ENCODE measurements around the gene DCDC2B. TPM values are rescaled to one million over a fixed set of nuclear protein-coding genes. Genes with fewer than 3 reads are reported as not detected.

The DCDC2B gene
- total RNA-seq, 1 donor from 2014 or later: not detected

DNA sequence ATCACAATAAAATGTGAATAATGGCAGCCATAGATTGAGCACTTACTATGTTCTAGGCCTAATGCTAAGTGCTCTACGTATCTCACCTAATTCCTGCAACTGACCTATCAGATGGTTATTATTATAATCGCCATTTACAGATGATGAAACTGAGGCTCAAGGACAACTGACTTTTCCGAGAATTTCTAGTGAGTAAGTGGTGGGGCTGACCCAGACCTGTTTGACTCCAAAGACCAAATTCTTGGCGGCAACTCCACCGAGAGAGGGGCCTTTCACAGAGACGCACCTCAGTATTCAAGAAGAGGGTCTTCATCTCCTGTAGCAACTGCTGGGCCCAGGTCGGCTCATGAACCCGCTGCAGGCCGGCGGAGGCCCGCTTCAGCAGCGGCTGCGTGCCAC lies 12.7 kb downstream of the DCDC2B start:
- Histone ChIP-seq H3K27ac (ENCODE audit: low read depth, low read length) (peak overlapping the region; percentile 97), H3K27me3 (ENCODE audit: control insufficient read depth in 3 of 3, insufficient read depth in 3 of 3, low read length in 3 of 3) (no peaks in the 10 kb centered on the region), H3K36me3 (ENCODE audit: control insufficient read depth in 3 of 3, insufficient read depth in 3 of 3, low read length in 3 of 3) (peaks cover 33 to 35% (median 33%) of the 10 kb centered on the region in 3 donors), H3K9ac (ENCODE audit: low read depth in 1 of 3, low read length in 3 of 3) (peak overlapping the region; percentile 96 to 99 (median 98)), H3K4me3 (ENCODE audit: low read length in 3 of 3) (peak overlapping the region; percentile 94 to 99 (median 97)), H3K4me1 (ENCODE audit: control insufficient read depth in 3 of 3, insufficient read depth in 3 of 3, low read length in 3 of 3) (peaks cover 26 to 30% (median 27%) of the 10 kb centered on the region in 3 donors), H3K9me3 (ENCODE audit: control insufficient read depth in 3 of 3, low read length in 3 of 3) (no peaks in the 10 kb centered on the region)

GRCh38 chr1:32221980-32222755 lies 13.3 kb downstream of the DCDC2B start, which contains the start of the genes EIF3I and TMEM234:
Gene EIF3I (plus strand): TSS chr1:32222407. CDS start chr1:32222442, 35 bp downstream.
Gene TMEM234 (minus strand): TSS chr1:32222353. CDS start chr1:32222322, 31 bp downstream.
- H3K36me3 ChIP-seq (ENCODE audit: control insufficient read depth in 3 of 3, insufficient read depth in 3 of 3, low read length in 3 of 3): peaks cover 27 to 33% (median 31%) of the 10 kb centered on the region in 3 donors
- no peaks in the 10 kb centered on the region for H3K9me3 ChIP-seq (ENCODE audit: control insufficient read depth in 3 of 3, low read length in 3 of 3)
- H3K27me3 ChIP-seq (ENCODE audit: control insufficient read depth in 3 of 3, insufficient read depth in 3 of 3, low read length in 3 of 3): no peaks in the 10 kb centered on the region
- H3K4me1 ChIP-seq (ENCODE audit: control insufficient read depth in 3 of 3, insufficient read depth in 3 of 3, low read length in 3 of 3): peaks cover 26 to 30% (median 27%) of the 10 kb centered on the region in 3 donors
- peak within 1 kb of the TSS; percentile 96 to 99 (median 98) for H3K9ac ChIP-seq (ENCODE audit: low read depth in 1 of 3, low read length in 3 of 3)
- H3K27ac ChIP-seq (ENCODE audit: low read depth, low read length): peak within 1 kb of the TSS; percentile 97
- peak within 1 kb of the TSS; percentile 94 to 99 (median 97) for H3K4me3 ChIP-seq (ENCODE audit: low read length in 3 of 3)

- H3K36me3 ChIP-seq (ENCODE audit: control insufficient read depth in 3 of 3, insufficient read depth in 3 of 3, low read length in 3 of 3): peaks cover 38 to 46% (median 42%) of the 10 kb centered on the region in 3 donors
- peak overlapping the region; percentile 97 for H3K27ac ChIP-seq (ENCODE audit: low read depth, low read length)
- peaks cover 26 to 30% (median 27%) of the 10 kb centered on the region in 3 donors for H3K4me1 ChIP-seq (ENCODE audit: control insufficient read depth in 3 of 3, insufficient read depth in 3 of 3, low read length in 3 of 3)
Observed at GRCh38 chr1:32223683-32224082, 14.8 kb downstream of the DCDC2B start.

GRCh38 chr1:32224285-32224684 lies 15.4 kb downstream of the DCDC2B start:
- H3K27ac ChIP-seq (ENCODE audit: low read depth, low read length): peak overlapping the region; percentile 97
- peaks cover 41 to 48% (median 46%) of the 10 kb centered on the region in 3 donors for H3K36me3 ChIP-seq (ENCODE audit: control insufficient read depth in 3 of 3, insufficient read depth in 3 of 3, low read length in 3 of 3)
- no peaks in the 10 kb centered on the region for H3K9me3 ChIP-seq (ENCODE audit: control insufficient read depth in 3 of 3, low read length in 3 of 3)
- H3K27me3 ChIP-seq (ENCODE audit: control insufficient read depth in 3 of 3, insufficient read depth in 3 of 3, low read length in 3 of 3): no peaks in the 10 kb centered on the region
- H3K4me1 ChIP-seq (ENCODE audit: control insufficient read depth in 3 of 3, insufficient read depth in 3 of 3, low read length in 3 of 3): peaks cover 26 to 30% (median 27%) of the 10 kb centered on the region in 3 donors
- H3K9ac ChIP-seq (ENCODE audit: low read depth in 1 of 3, low read length in 3 of 3): peak overlapping the region in 1 of 3 donors; percentile 1
- H3K4me3 ChIP-seq (ENCODE audit: low read length in 3 of 3): peak overlapping the region in 1 of 3 donors; percentile 9

More at GRCh38 chr1:32223683-32224082, 14.8 kb downstream of the DCDC2B start:
- Histone ChIP-seq H3K4me3 (ENCODE audit: low read length in 3 of 3) (peak overlapping the region in 1 of 3 donors; percentile 54), H3K9ac (ENCODE audit: low read depth in 1 of 3, low read length in 3 of 3) (peak overlapping the region; percentile 1 to 57 (median 45)), H3K9me3 (ENCODE audit: control insufficient read depth in 3 of 3, low read length in 3 of 3) (no peaks in the 10 kb centered on the region), H3K27me3 (ENCODE audit: control insufficient read depth in 3 of 3, insufficient read depth in 3 of 3, low read length in 3 of 3) (no peaks in the 10 kb centered on the region)

DNA sequence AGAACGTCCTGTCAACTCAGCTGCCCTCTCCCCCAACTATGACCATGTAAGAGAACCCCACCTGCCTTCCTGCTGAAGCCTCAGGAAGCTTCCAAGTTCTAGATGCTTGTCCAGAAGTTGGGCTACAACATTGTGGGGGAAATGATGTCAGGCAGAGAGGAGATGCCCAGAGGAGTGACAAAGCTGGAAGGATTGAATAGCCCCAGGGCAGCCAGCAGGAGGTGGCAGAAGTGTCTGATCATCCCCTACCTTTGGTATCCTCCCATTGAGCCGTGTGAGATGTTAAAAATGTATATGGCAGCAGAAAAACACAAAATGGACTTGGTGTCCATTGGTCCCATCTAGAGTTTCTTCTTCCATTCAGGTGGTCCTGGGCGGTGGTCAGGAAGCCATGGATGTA lies 19.9 kb downstream of the DCDC2B start:
- no peaks in the 10 kb centered on the region for H3K27me3 ChIP-seq (ENCODE audit: control insufficient read depth in 3 of 3, insufficient read depth in 3 of 3, low read length in 3 of 3)
- no peak overlapping the region for H3K27ac ChIP-seq (ENCODE audit: low read depth, low read length)
- H3K9ac ChIP-seq (ENCODE audit: low read depth in 1 of 3, low read length in 3 of 3): no peak overlapping the region
- H3K4me1 ChIP-seq (ENCODE audit: control insufficient read depth in 3 of 3, insufficient read depth in 3 of 3, low read length in 3 of 3): peaks cover 5 to 6% (median 6%) of the 10 kb centered on the region in 3 donors
- peaks cover 54 to 61% (median 56%) of the 10 kb centered on the region in 3 donors for H3K36me3 ChIP-seq (ENCODE audit: control insufficient read depth in 3 of 3, insufficient read depth in 3 of 3, low read length in 3 of 3)
- no peak overlapping the region for H3K4me3 ChIP-seq (ENCODE audit: low read length in 3 of 3)
- no peaks in the 10 kb centered on the region for H3K9me3 ChIP-seq (ENCODE audit: control insufficient read depth in 3 of 3, low read length in 3 of 3)

GRCh38 chr1:32231843-32232432 lies 23.0 kb downstream of the DCDC2B start:
- no peaks in the 10 kb centered on the region for H3K9me3 ChIP-seq (ENCODE audit: control insufficient read depth in 3 of 3, low read length in 3 of 3)
- no peak overlapping the region for H3K9ac ChIP-seq (ENCODE audit: low read depth in 1 of 3, low read length in 3 of 3)
- no peak overlapping the region for H3K4me3 ChIP-seq (ENCODE audit: low read length in 3 of 3)
- no peaks in the 10 kb centered on the region for H3K27me3 ChIP-seq (ENCODE audit: control insufficient read depth in 3 of 3, insufficient read depth in 3 of 3, low read length in 3 of 3)
- no peaks in the 10 kb centered on the region for H3K4me1 ChIP-seq (ENCODE audit: control insufficient read depth in 3 of 3, insufficient read depth in 3 of 3, low read length in 3 of 3)
- H3K27ac ChIP-seq (ENCODE audit: low read depth, low read length): no peak overlapping the region
- H3K36me3 ChIP-seq (ENCODE audit: control insufficient read depth in 3 of 3, insufficient read depth in 3 of 3, low read length in 3 of 3): peaks cover 39 to 45% (median 40%) of the 10 kb centered on the region in 3 donors

DNA sequence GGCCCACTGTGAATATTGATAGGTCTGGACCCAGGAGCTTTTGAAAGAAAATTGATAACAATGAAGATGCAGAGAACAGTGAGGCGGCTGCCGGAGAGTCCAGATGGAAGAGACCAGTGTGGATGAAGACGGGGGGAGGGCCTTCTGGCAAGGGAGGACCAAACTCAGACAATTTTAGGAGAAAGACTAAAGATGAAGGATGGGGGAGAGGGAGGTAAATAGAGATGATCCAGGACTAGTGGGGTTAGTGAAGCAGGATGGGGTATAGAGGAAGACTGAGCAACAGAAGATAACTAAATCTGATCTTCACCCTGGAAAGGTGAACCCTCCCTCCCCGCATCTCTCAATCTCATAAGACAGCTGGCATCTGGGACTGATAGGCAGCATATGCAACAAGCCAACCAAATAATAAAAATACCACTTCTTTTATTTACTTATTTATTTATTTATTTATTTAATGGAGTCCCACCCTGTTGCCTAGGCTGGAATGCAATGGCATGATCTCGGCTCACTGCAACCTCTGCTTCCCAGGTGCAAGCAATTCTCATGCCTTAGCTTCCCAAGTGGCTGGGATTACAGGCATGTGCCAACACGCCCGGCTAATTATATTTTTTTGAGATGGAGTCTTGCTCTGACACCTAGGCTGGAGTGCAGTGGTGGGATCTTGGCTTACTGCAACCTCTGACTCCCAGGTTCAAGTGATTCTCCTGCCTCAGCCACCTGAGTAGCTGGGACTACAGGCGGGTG lies 23.8 kb downstream of the DCDC2B start:
- H3K4me3 ChIP-seq (ENCODE audit: low read length in 3 of 3): no peak overlapping the region
- H3K36me3 ChIP-seq (ENCODE audit: control insufficient read depth in 3 of 3, insufficient read depth in 3 of 3, low read length in 3 of 3): peaks cover 32 to 39% (median 32%) of the 10 kb centered on the region in 3 donors
- no peaks in the 10 kb centered on the region for H3K27me3 ChIP-seq (ENCODE audit: control insufficient read depth in 3 of 3, insufficient read depth in 3 of 3, low read length in 3 of 3)
- no peak overlapping the region for H3K9ac ChIP-seq (ENCODE audit: low read depth in 1 of 3, low read length in 3 of 3)
- no peak overlapping the region for H3K27ac ChIP-seq (ENCODE audit: low read depth, low read length)
- H3K4me1 ChIP-seq (ENCODE audit: control insufficient read depth in 3 of 3, insufficient read depth in 3 of 3, low read length in 3 of 3): no peaks in the 10 kb centered on the region
- H3K9me3 ChIP-seq (ENCODE audit: control insufficient read depth in 3 of 3, low read length in 3 of 3): no peaks in the 10 kb centered on the region

DNA sequence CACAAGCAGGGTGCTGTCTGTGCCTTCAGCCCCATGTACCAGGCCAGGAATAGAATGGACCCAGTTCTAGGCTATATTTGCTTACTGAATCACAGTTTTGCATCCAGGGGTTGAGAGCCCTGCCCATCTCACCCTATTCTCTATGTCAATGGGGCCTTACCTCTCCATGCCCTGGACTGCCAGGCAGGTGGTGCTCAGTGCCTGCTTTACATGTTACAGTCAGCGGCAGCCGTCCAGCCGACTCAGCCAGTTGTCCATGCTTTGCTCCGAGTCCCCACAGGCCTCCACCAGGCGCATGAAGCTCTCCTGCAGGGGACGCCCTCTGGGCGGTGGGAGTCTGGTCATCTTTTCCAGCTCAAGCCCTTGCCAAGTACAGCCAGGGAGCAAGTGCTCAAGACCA lies 25.9 kb downstream of the DCDC2B start:
- H3K36me3 ChIP-seq (ENCODE audit: control insufficient read depth in 3 of 3, insufficient read depth in 3 of 3, low read length in 3 of 3): peaks cover 17 to 25% (median 18%) of the 10 kb centered on the region in 3 donors
- H3K9ac ChIP-seq (ENCODE audit: low read depth in 1 of 3, low read length in 3 of 3): no peak overlapping the region
- H3K27ac ChIP-seq (ENCODE audit: low read depth, low read length): no peak overlapping the region
- no peaks in the 10 kb centered on the region for H3K9me3 ChIP-seq (ENCODE audit: control insufficient read depth in 3 of 3, low read length in 3 of 3)
- no peaks in the 10 kb centered on the region for H3K27me3 ChIP-seq (ENCODE audit: control insufficient read depth in 3 of 3, insufficient read depth in 3 of 3, low read length in 3 of 3)
- H3K4me3 ChIP-seq (ENCODE audit: low read length in 3 of 3): no peak overlapping the region
- H3K4me1 ChIP-seq (ENCODE audit: control insufficient read depth in 3 of 3, insufficient read depth in 3 of 3, low read length in 3 of 3): peaks cover 0 to 2% (median 0%) of the 10 kb centered on the region in 3 donors

GRCh38 chr1:32239337-32239736 lies 30.4 kb downstream of the DCDC2B start:
- H3K4me3 ChIP-seq (ENCODE audit: low read length in 3 of 3): no peak overlapping the region
- H3K27ac ChIP-seq (ENCODE audit: low read depth, low read length): no peak overlapping the region
- H3K9ac ChIP-seq (ENCODE audit: low read depth in 1 of 3, low read length in 3 of 3): no peak overlapping the region

More at GRCh38 chr1:32239337-32239736, 30.4 kb downstream of the DCDC2B start:
- H3K4me1 ChIP-seq (ENCODE audit: control insufficient read depth in 3 of 3, insufficient read depth in 3 of 3, low read length in 3 of 3): peaks cover 7 to 24% (median 22%) of the 10 kb centered on the region in 3 donors
- no peaks in the 10 kb centered on the region for H3K9me3 ChIP-seq (ENCODE audit: control insufficient read depth in 3 of 3, low read length in 3 of 3)
- no peaks in the 10 kb centered on the region for H3K27me3 ChIP-seq (ENCODE audit: control insufficient read depth in 3 of 3, insufficient read depth in 3 of 3, low read length in 3 of 3)
- H3K36me3 ChIP-seq (ENCODE audit: control insufficient read depth in 3 of 3, insufficient read depth in 3 of 3, low read length in 3 of 3): peaks cover 0 to 2% (median under 1%) of the 10 kb centered on the region in 3 donors

All from skeletal muscle tissue (tissue), 4 donors.